Erythroblast (primary cell): ENCODE data around the gene AGAP1.

Source experiments
- GATA1 ChIP-seq: IDR thresholded peaks from 2 replicates; pipeline ENCODE4 v1.6.1; 2011; ENCODE audit warnings: low read depth, mild to moderate bottlenecking, control low read depth, low read length, moderate library complexity
- POLR2A ChIP-seq: IDR thresholded peaks from 2 replicates; pipeline ENCODE4 v1.6.1; 2011; ENCODE audit warnings: mild to moderate bottlenecking, low read length

GRCh38 chr2:235537587-235537986 is 43.7 kb downstream of the AGAP1 start:
- TF ChIP-seq POLR2A (no peak), GATA1 (no peak)
